ENCODE measurements around the gene SIL1. TPM values are rescaled to one million over a fixed set of nuclear protein-coding genes. Genes with fewer than 3 reads are reported as not detected.

Gene SIL1
- polyA plus RNA-seq (2011; rRNA removed) = 57.9 and 64.6 TPM in 2 replicates
- 30.3 and 30.8 TPM in 2 replicates for polyA minus RNA-seq (2011; rRNA and poly(A)+ RNA removed)

GRCh38 chr5:139197710-139198669 is at the start of gene SIL1:
SIL1 (minus strand) TSS chr5:139198368; CDS start chr5:139127843, 70,525 bp downstream.
- CTCF ChIA-PET = interaction anchor here (1.0 kb wide), 1 partner anchor 64 kb away, joined by 3 read pairs; no protein-coding TSS in a partner anchor
- peak within 1 kb of the TSS; percentile 80 for H3K27ac ChIP-seq (ENCODE audit: low read depth, low read length)
- POLR2A ChIA-PET = interaction anchor here (0.6 to 1.7 kb wide), 11 partner anchors 11 to 623 kb away, joined by 3 to 8 read pairs (median 3); partner anchors contain the start of genes HSPA9 and MATR3
- peak; percentile 74 for DNase-seq (ENCODE audit: low read depth, low spot score)
- no peaks in the 10 kb centered on the region for H3K27me3 ChIP-seq (ENCODE audit: control insufficient read depth, insufficient read depth, low read length)
- peak within 1 kb of the TSS; percentile 81 for H3K4me3 ChIP-seq (ENCODE audit: low read depth, low read length)
- no peaks in the 10 kb centered on the region for H3K9me3 ChIP-seq (ENCODE audit: control insufficient read depth, insufficient read depth, low read length)
- TF ChIP-seq, protein P1, sequence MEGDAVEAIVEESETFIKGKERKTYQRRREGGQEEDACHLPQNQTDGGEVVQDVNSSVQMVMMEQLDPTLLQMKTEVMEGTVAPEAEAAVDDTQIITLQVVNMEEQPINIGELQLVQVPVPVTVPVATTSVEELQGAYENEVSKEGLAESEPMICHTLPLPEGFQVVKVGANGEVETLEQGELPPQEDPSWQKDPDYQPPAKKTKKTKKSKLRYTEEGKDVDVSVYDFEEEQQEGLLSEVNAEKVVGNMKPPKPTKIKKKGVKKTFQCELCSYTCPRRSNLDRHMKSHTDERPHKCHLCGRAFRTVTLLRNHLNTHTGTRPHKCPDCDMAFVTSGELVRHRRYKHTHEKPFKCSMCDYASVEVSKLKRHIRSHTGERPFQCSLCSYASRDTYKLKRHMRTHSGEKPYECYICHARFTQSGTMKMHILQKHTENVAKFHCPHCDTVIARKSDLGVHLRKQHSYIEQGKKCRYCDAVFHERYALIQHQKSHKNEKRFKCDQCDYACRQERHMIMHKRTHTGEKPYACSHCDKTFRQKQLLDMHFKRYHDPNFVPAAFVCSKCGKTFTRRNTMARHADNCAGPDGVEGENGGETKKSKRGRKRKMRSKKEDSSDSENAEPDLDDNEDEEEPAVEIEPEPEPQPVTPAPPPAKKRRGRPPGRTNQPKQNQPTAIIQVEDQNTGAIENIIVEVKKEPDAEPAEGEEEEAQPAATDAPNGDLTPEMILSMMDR (IDR thresholded peaks at IDR 0.05; ENCODE audit: low read depth, low read length) = no peak

GRCh38 chr5:139246394-139246793 is 48.2 kb upstream of the SIL1 start:
- peak overlapping the region; percentile 39 for H3K27ac ChIP-seq (ENCODE audit: low read depth, low read length)

DNA sequence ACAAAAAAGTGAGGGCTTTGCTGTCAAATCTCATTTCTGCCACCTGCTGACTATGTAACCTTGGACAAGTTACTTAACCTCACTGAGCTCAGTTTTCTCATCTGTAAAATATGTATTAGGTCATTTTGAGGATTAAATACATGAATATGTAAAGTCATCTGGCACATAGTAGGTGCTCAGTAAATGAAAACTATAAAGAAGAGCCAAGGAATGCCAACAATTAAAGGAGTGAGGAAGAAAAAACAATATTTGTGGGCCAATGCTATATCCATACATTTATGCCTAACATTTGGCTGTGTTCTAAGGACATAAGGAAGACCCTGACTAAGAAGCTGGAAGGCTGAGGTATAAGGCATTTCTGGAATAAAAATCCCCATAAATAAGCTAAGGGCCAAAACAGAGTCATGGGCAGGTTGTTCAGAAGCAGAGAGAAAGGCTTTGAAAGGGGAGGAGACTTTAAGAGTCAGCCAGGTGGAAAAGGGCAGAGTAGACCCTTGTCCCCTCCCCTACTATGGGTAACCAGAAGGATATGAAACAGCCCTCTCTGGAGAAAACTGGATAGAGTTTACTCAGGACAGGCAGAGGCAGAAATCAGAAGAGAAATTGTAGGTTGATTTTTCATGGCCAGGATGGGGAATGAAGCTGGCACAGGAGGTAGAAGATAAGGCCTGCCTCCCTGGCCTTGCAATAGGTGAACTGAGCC is 47.6 kb upstream of the SIL1 start:
- Histone ChIP-seq H3K27me3 (ENCODE audit: control insufficient read depth, insufficient read depth, low read length) (peaks cover 7% of the 10 kb centered on the region), H3K4me3 (ENCODE audit: low read depth, low read length) (no peak overlapping the region), H3K9me3 (ENCODE audit: control insufficient read depth, insufficient read depth, low read length) (peaks cover 3% of the 10 kb centered on the region; the same call in 1 of the 2 replicates), H3K27ac (ENCODE audit: low read depth, low read length) (peak overlapping the region; percentile 39)
- CTCF ChIA-PET = no interaction called here
- TF ChIP-seq, protein P1 (IDR thresholded peaks at IDR 0.05; ENCODE audit: low read depth, low read length) = no peak
- no peak for DNase-seq (ENCODE audit: low read depth, low spot score)
- POLR2A ChIA-PET = interaction anchor here (1.0 kb wide), 1 partner anchor 48 kb away, joined by 3 read pairs; the partner anchor contains the start of gene SIL1

More at GRCh38 chr5:139246394-139246793, 48.2 kb upstream of the SIL1 start:
- peaks cover 3% of the 10 kb centered on the region; the same call in 1 of the 2 replicates for H3K9me3 ChIP-seq (ENCODE audit: control insufficient read depth, insufficient read depth, low read length)
- TF ChIP-seq, protein P1 (IDR thresholded peaks at IDR 0.05; ENCODE audit: low read depth, low read length) = no peak
- POLR2A ChIA-PET = interaction anchor here (1.0 kb wide), 1 partner anchor 48 kb away, joined by 3 read pairs; the partner anchor contains the start of gene SIL1
- no peak overlapping the region for H3K4me3 ChIP-seq (ENCODE audit: low read depth, low read length)
- CTCF ChIA-PET = no interaction called here
- peaks cover 1% of the 10 kb centered on the region for H3K27me3 ChIP-seq (ENCODE audit: control insufficient read depth, insufficient read depth, low read length)
- DNase-seq (ENCODE audit: low read depth, low spot score) = no peak

DNA sequence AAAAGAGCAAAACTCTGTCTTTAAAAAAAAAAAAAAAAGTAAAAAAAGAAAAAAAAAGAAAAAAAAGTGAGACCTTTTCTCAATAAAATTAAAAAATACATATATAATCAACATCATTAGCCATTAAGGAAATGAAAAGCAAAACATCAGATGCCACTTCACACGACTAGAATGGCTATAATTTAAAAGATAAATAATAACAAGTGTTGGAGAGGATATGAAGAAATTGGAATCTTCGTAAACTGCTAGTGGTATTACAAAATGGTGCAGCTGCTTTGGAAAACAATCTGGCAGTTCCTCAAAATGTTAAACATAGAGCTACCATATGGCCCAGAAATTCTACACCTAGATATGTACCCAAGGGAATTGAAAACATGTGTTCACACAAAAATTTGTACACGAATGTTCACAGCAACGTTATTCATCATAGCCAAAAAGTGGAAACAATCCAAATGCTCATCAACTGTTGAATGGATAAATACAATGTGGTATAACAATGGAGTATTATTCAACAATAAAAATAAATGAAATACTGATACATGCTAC is 45.3 kb upstream of the SIL1 start:
- ChIA-PET CTCF (no interaction called here), POLR2A (interaction anchor here (0.5 to 0.7 kb wide), 3 partner anchors 14 to 491 kb away, joined by 3 to 7 read pairs (median 4); no protein-coding TSS in a partner anchor)
- H3K27ac ChIP-seq (ENCODE audit: low read depth, low read length) = no peak overlapping the region
- peaks cover 14% of the 10 kb centered on the region for H3K27me3 ChIP-seq (ENCODE audit: control insufficient read depth, insufficient read depth, low read length)
- no peak overlapping the region for H3K4me3 ChIP-seq (ENCODE audit: low read depth, low read length)
- DNase-seq (ENCODE audit: low read depth, low spot score) = peak; percentile 32
- peaks cover 8% of the 10 kb centered on the region; the same call in 1 of the 2 replicates for H3K9me3 ChIP-seq (ENCODE audit: control insufficient read depth, insufficient read depth, low read length)
- TF ChIP-seq, protein P1 (IDR thresholded peaks at IDR 0.05; ENCODE audit: low read depth, low read length) = no peak
